Measurements from ENCODE around the gene MLN. TPM values are rescaled to one million over a fixed set of nuclear protein-coding genes. Genes with fewer than 3 reads are reported as not detected.

Gene MLN
- total RNA-seq: not detected

GRCh38 chr6:33803571-33804053 is at the start of gene MLN:
Gene MLN (minus strand): TSS chr6:33804003. CDS start chr6:33801163, 2,840 bp downstream.
- DNase-seq (ENCODE audit: low spot score in 2 of 2): no peak
- Histone ChIP-seq H3K27me3 (peaks cover 0 to 18% of the 10 kb centered on the region in 2 donors), H3K27ac (no peak within 1 kb of the TSS), H3K9me3 (no peaks in the 10 kb centered on the region), H3K36me3 (no peaks in the 10 kb centered on the region), H3K4me3 (no peak within 1 kb of the TSS), H3K4me1 (no peaks in the 10 kb centered on the region)
- no peak for TF ChIP-seq POLR2A (IDR thresholded peaks at IDR 0.05)
- no peak for TF ChIP-seq CTCF (IDR thresholded peaks at IDR 0.05)
- no peak for TF ChIP-seq POLR2AphosphoS5 (IDR thresholded peaks at IDR 0.05)
- intact Hi-C loops (cut with DNase I; ENCODE audit: low total_unique reads): no loop called here

- Histone ChIP-seq H3K4me3 (no peak overlapping the region), H3K4me1 (no peaks in the 10 kb centered on the region), H3K9me3 (no peaks in the 10 kb centered on the region), H3K27me3 (no peaks in the 10 kb centered on the region), H3K27ac (no peak overlapping the region), H3K36me3 (no peaks in the 10 kb centered on the region)
- intact Hi-C loops (cut with DNase I; ENCODE audit: low total_unique reads): no loop called here
- DNase-seq (ENCODE audit: low spot score in 2 of 2): no peak
- TF ChIP-seq CTCF (IDR thresholded peaks at IDR 0.05): no peak
- no peak for TF ChIP-seq POLR2AphosphoS5 (IDR thresholded peaks at IDR 0.05)
- TF ChIP-seq POLR2A (IDR thresholded peaks at IDR 0.05): no peak
These were observed 49.2 kb upstream of the MLN start for GRCh38 chr6:33853026-33853425.

- H3K36me3 ChIP-seq: no peaks in the 10 kb centered on the region
- intact Hi-C loops (cut with DNase I; ENCODE audit: low total_unique reads): no loop called here
These were observed 48.2 kb upstream of the MLN start for GRCh38 chr6:33851959-33852358.

GRCh38 chr6:33850869-33851541 is 47.2 kb upstream of the MLN start:
- Histone ChIP-seq H3K4me1 (no peaks in the 10 kb centered on the region), H3K4me3 (no peak overlapping the region), H3K36me3 (no peaks in the 10 kb centered on the region), H3K27ac (no peak overlapping the region), H3K9me3 (no peaks in the 10 kb centered on the region), H3K27me3 (no peaks in the 10 kb centered on the region)
- DNase-seq (ENCODE audit: low spot score in 2 of 2): no peak
- intact Hi-C loops (cut with DNase I; ENCODE audit: low total_unique reads): no loop called here
- TF ChIP-seq CTCF (IDR thresholded peaks at IDR 0.05) (no peak), POLR2A (IDR thresholded peaks at IDR 0.05) (no peak), POLR2AphosphoS5 (IDR thresholded peaks at IDR 0.05) (no peak)

More at GRCh38 chr6:33851959-33852358, 48.2 kb upstream of the MLN start:
- Histone ChIP-seq H3K27me3 (no peaks in the 10 kb centered on the region), H3K4me3 (no peak overlapping the region), H3K9me3 (no peaks in the 10 kb centered on the region), H3K27ac (no peak overlapping the region), H3K4me1 (no peaks in the 10 kb centered on the region)
- DNase-seq (ENCODE audit: low spot score in 2 of 2): no peak
- TF ChIP-seq POLR2A (IDR thresholded peaks at IDR 0.05) (no peak), POLR2AphosphoS5 (IDR thresholded peaks at IDR 0.05) (no peak), CTCF (IDR thresholded peaks at IDR 0.05) (peak in 2 of 3 donors; percentile 14 to 19)

- Histone ChIP-seq H3K36me3 (no peaks in the 10 kb centered on the region), H3K27ac (no peak overlapping the region), H3K9me3 (no peaks in the 10 kb centered on the region), H3K27me3 (no peaks in the 10 kb centered on the region), H3K4me1 (no peaks in the 10 kb centered on the region), H3K4me3 (no peak overlapping the region)
- DNase-seq (ENCODE audit: low spot score in 2 of 2): no peak
- no peak for TF ChIP-seq POLR2AphosphoS5 (IDR thresholded peaks at IDR 0.05)
- TF ChIP-seq CTCF (IDR thresholded peaks at IDR 0.05): no peak
- no peak for TF ChIP-seq POLR2A (IDR thresholded peaks at IDR 0.05)
- intact Hi-C loops (cut with DNase I; ENCODE audit: low total_unique reads): no loop called here
These were observed 46.5 kb upstream of the MLN start for GRCh38 chr6:33850296-33850695.
